ENCODE data around the gene KRT79. TPM values are rescaled to one million over a fixed set of nuclear protein-coding genes. Genes with fewer than 3 reads are reported as not detected.

Gene KRT79
- total RNA-seq, 4 donors from 2014 or later: not detected

DNA sequence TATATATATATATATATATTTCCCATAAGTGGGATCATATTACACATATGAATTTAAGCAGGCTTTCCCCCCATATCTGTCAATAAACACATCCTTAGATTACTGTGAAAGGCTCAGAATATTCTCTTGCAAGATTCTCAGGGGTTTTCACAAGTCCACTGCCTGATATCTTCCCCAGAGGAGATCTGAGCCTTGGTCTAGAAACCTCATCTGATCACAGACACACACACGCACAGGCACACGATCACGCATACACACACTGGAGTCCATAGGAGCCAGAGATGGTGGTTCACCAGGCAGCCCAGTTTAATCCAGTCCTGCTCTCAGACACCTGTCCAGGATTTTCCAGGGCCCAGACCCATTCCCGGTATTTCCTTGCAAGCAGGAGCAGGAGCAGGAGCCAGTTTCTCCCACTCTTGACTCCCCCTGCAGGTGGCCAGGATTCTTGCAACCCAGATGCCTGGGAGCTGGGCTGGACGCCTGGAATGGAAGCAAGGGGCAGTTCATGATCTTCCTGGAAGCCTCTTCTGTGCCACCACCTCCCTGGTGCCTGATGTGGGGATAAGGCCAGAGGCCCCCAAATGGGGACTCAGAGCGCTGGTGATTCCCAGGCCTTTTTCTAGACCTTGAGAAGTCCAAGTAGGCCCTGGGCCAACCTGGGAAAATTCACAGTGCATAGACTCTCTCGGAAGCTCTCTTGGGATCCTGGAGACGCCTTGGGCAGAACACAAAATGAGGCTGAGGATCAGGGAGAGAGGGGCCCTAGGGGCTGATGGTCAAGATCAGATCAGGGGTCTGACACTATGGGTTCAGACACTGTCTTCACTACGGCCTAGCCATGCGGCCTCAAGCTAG lies 31.2 kb upstream of the KRT79 start:
- Histone ChIP-seq H3K27ac (no peak overlapping the region), H3K4me3 (no peak overlapping the region), H3K36me3 (no peaks in the 10 kb centered on the region), H3K9me3 (no peaks in the 10 kb centered on the region), H3K27me3 (no peaks in the 10 kb centered on the region), H3K4me1 (peaks cover 0 to 5% (median 0%) of the 10 kb centered on the region in 3 donors)
- WGBS, 2 donors (ENCODE audit: low coverage in 1 of 2): 0 to 90% methylated on average over 1 to 2 of the region's 10 CpGs
- ATAC-seq: peak; percentile 67
- peak in 3 of 4 experiments; percentile 60 to 83 (median 71) for TF ChIP-seq CTCF (IDR thresholded peaks at IDR 0.05)
- TF ChIP-seq POLR2AphosphoS5 (IDR thresholded peaks at IDR 0.05): no peak

GRCh38 chr12:52862023-52862422 lies 27.9 kb upstream of the KRT79 start:
- WGBS, 2 donors (ENCODE audit: low coverage in 1 of 2): no CpG with 5 or more reads among the region's 2 CpGs
- Histone ChIP-seq H3K27ac (no peak overlapping the region), H3K4me3 (no peak overlapping the region), H3K36me3 (no peaks in the 10 kb centered on the region), H3K4me1 (peaks cover 0 to 8% (median 0%) of the 10 kb centered on the region in 3 donors), H3K9me3 (no peaks in the 10 kb centered on the region), H3K27me3 (no peaks in the 10 kb centered on the region)
- TF ChIP-seq EP300 (IDR thresholded peaks at IDR 0.05) (no peak), POLR2AphosphoS5 (IDR thresholded peaks at IDR 0.05) (no peak), CTCF (IDR thresholded peaks at IDR 0.05) (no peak), POLR2A (IDR thresholded peaks at IDR 0.05) (no peak)
- ATAC-seq: no peak

DNA sequence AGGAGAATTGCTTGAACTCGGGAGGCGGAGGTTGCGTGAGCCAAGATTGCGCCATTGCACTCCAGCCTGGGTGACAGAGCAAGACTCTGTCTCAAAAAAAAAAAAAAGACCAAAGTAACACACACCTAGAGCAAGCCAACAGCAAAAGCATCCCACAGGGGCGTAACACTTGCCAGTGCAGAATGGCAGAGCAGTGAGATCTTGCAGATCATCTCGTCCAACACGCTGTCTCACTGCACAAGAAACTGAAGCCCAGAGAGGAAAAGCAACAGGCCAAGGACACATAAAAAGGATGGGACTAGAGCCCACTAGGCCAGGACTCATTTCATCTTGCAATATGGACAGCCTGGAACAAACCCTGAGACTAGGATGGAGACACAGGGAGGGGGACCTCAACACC lies 27.4 kb upstream of the KRT79 start:
- H3K9me3 ChIP-seq: no peaks in the 10 kb centered on the region
- TF ChIP-seq POLR2A (IDR thresholded peaks at IDR 0.05): no peak
- no peak for TF ChIP-seq CTCF (IDR thresholded peaks at IDR 0.05)
- no peak for TF ChIP-seq POLR2AphosphoS5 (IDR thresholded peaks at IDR 0.05)
- no peak for TF ChIP-seq EP300 (IDR thresholded peaks at IDR 0.05)
- no peaks in the 10 kb centered on the region for H3K27me3 ChIP-seq
- H3K36me3 ChIP-seq: no peaks in the 10 kb centered on the region
- 86% methylated on average over 7 of the region's 7 CpGs; no CpG with 5 or more reads in 1 of the 2 donors for WGBS, 2 donors (ENCODE audit: low coverage in 1 of 2)
- peaks cover 0 to 8% (median 0%) of the 10 kb centered on the region in 3 donors for H3K4me1 ChIP-seq
- ATAC-seq: no peak
- no peak overlapping the region for H3K27ac ChIP-seq
- no peak overlapping the region for H3K4me3 ChIP-seq

DNA sequence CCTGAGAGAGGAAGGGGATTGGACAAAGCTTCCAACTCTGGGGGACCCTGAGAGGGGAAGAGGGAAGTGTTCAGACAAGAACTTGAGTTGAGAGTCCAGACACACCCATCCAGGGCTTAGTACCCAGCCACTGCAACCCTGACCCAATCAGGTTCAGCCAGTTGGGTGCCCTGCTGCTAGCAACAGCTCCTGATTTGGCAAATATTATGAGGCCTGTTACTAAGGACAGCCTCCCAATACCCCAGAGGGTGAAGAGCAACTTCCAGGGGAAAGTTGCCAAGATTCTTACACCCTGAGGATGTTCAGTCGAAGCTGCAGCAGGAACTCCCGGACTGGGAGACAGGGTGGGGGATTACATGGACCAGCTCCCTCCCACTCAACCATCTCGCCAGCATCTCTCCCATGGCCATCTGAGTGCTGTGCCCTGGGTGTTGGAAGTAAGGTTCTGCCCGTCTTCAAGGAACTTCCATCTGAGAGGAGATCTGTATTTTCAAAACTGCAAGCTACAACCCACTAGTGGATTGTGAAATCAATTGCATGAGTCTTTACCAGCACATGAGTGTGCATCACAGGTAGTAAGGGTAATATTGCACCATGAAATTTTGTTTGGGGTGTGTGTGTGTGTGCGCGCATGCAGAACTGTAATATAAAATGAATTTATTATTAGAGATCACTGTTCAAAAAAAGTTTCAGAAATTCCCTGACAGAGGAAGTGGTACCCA lies 26.2 kb upstream of the KRT79 start:
- TF ChIP-seq EP300 (IDR thresholded peaks at IDR 0.05) (no peak), CTCF (IDR thresholded peaks at IDR 0.05) (no peak), POLR2A (IDR thresholded peaks at IDR 0.05) (no peak), POLR2AphosphoS5 (IDR thresholded peaks at IDR 0.05) (no peak)
- ATAC-seq: no peak
- Histone ChIP-seq H3K27ac (no peak overlapping the region), H3K36me3 (no peaks in the 10 kb centered on the region), H3K27me3 (no peaks in the 10 kb centered on the region), H3K9me3 (no peaks in the 10 kb centered on the region), H3K4me3 (no peak overlapping the region), H3K4me1 (peaks cover 0 to 8% (median 0%) of the 10 kb centered on the region in 3 donors)
- 58 to 61% methylated on average over 4 to 6 of the region's 6 CpGs for WGBS, 2 donors (ENCODE audit: low coverage in 1 of 2)

Measured in gastroesophageal sphincter (tissue), 4 donors.